SJSA1 (cell line): ENCODE results near the gene TSPAN11. TPM values are rescaled to one million over a fixed set of nuclear protein-coding genes. Genes with fewer than 3 reads are reported as not detected.

Experiments used
- DNase-seq, 2 experiments: peaks; one replicate each; pipeline ENCODE4 v3.0.0-alpha.2; 2015 to 2020; ENCODE audit warnings: low spot score in 2 of 2, low read depth in 1 of 2
- H3K27ac ChIP-seq: fragments of 250-450 bp; sonication (Bioruptor Pico); 2 replicates; pipeline ENCODE4 v1.5.1; 2020; ENCODE audit warnings: mild to moderate bottlenecking, moderate library complexity
- H3K27me3 ChIP-seq: fragments of 250-450 bp; sonication (Bioruptor Pico); replicated peaks from 2 replicates; pipeline ENCODE4 v1.5.1; 2020; ENCODE audit warnings: mild to moderate bottlenecking, moderate library complexity
- H3K36me3 ChIP-seq: fragments of 250-450 bp; sonication (Bioruptor Pico); 2 replicates; pipeline ENCODE4 v1.5.1; 2020; ENCODE audit warnings: mild to moderate bottlenecking
- H3K4me1 ChIP-seq: fragments of 250-450 bp; sonication (Bioruptor Pico); replicated peaks from 2 replicates; pipeline ENCODE4 v1.6.1; 2021; ENCODE audit warnings: mild to moderate bottlenecking
- H3K4me3 ChIP-seq: fragments of 250-450 bp; sonication (Bioruptor Pico); 2 replicates; pipeline ENCODE4 v1.5.1; 2020; ENCODE audit warnings: mild to moderate bottlenecking
- H3K9me3 ChIP-seq: fragments of 250-450 bp; sonication (Bioruptor Pico); replicated peaks from 2 replicates; pipeline ENCODE4 v1.5.1; 2020; ENCODE audit warnings: mild to moderate bottlenecking
- total RNA-seq: library from RNA; depleted of rRNA; stranded (reverse); fragments of >200 nt; shearing (Covaris generic); gene quantifications from 2 replicates; pipeline ENCODE4 v1.2.3, GENCODE V29; 2014

TSPAN11 gene
- total RNA-seq, 1 experiment from 2014 or later: 2.7 TPM

- H3K4me3 ChIP-seq: no peak overlapping the region
- H3K27me3 ChIP-seq: no peaks in the 10 kb centered on the region
- peaks cover 78% of the 10 kb centered on the region for H3K4me1 ChIP-seq
- 0 out of 2 replicates have a peak overlapping the region, but pooled peaks have one; percentile 16 for H3K27ac ChIP-seq
- H3K36me3 ChIP-seq: no peaks in the 10 kb centered on the region
- no peaks in the 10 kb centered on the region for H3K9me3 ChIP-seq
- peak; percentile 74 to 81 for DNase-seq
These were observed 74.2 kb downstream of the TSPAN11 start for GRCh38 chr12:31000751-31001150.

DNA sequence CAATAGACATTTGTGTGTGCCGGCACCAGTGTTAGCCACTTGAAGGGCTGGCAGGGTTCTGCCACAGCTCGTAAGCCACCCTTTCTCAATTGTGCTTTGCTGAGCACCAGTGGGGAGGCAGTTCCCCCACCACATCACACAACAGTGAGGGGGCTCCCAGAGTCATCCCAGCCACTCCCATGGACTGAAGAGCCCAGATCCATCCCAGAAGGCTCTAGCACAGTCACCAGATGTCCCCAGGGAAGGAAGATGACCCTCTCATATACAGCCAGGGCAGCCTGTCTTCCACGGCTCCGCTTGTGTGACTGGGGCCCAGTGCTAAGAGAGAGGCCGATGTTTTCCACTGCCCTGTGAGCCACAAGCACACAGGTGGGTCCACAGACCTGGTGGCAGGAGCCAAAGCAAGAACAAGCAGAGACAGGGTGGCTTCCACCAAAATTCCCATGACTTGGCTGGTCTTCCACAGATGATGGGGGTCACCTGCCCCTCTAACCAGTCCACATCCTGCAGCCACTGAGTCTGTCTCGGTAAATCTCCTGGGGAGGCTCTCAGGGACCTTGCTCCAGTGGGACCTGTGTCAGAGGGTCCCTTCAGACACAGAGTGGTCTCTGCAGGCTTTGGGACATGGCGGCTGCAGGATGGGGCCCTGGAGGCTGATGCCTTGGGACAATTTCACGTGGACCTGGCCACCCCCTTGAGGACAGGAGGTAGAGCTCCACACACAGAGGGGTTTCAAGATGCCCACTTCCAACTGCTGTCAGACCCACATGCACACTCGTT lies 75.2 kb downstream of the TSPAN11 start:
- DNase-seq: no peak
- Histone ChIP-seq H3K4me3 (no peak overlapping the region), H3K9me3 (no peaks in the 10 kb centered on the region), H3K4me1 (peaks cover 78% of the 10 kb centered on the region), H3K27me3 (no peaks in the 10 kb centered on the region), H3K27ac (no peak overlapping the region), H3K36me3 (no peaks in the 10 kb centered on the region)

DNA sequence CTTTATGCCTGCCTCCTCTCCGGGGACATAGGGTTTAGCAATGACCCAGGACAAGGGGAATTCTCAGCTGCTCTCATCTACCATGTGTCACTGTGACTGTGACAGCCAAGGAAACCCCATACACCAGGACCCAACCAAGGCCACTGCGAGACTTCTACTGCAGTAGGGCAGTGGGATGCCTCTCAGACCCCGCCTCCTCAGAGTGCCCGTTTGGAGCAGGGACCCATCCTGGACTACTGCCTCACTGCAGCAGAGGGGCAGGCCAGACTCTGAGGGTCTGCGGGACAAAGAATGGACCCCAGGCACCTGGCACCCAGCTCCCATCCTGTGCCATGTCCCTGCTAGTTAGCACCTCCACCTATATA lies 75.8 kb downstream of the TSPAN11 start:
- Histone ChIP-seq H3K4me3 (no peak overlapping the region), H3K4me1 (peaks cover 77% of the 10 kb centered on the region), H3K9me3 (no peaks in the 10 kb centered on the region), H3K27ac (no peak overlapping the region), H3K27me3 (no peaks in the 10 kb centered on the region), H3K36me3 (no peaks in the 10 kb centered on the region)
- DNase-seq: no peak

GRCh38 chr12:31002999-31003398 lies 76.5 kb downstream of the TSPAN11 start:
- peak overlapping the region; percentile 19 for H3K27ac ChIP-seq
- DNase-seq: peak in 1 of 2 experiments; percentile 53
- no peaks in the 10 kb centered on the region for H3K9me3 ChIP-seq
- no peaks in the 10 kb centered on the region for H3K27me3 ChIP-seq
- H3K4me1 ChIP-seq: peaks cover 77% of the 10 kb centered on the region
- no peak overlapping the region for H3K4me3 ChIP-seq
- H3K36me3 ChIP-seq: no peaks in the 10 kb centered on the region

GRCh38 chr12:31003861-31004640 lies 77.5 kb downstream of the TSPAN11 start:
- Histone ChIP-seq H3K27me3 (no peaks in the 10 kb centered on the region), H3K4me1 (peaks cover 77% of the 10 kb centered on the region)

DNA sequence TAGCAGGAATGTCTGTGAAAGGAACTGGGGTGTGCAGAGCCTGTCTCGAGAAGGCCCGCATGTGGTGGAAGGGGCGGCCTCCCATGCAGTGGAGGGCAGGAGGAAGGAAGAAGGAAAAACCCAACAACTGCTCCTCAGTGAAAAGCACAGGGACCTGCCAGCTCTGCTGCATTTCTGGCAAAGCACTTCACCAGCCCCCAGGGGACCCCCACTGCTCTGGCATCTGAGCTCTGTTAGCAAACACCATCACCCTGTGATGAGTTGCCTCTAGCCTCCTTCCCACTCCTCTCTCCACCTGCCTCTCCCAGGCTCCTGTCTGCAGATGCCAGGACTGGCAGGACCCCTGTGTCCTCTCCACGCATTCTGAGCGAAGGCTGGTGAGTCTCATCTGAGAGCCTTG lies 78.1 kb downstream of the TSPAN11 start:
- no peaks in the 10 kb centered on the region for H3K36me3 ChIP-seq
- no peak for DNase-seq
- H3K27ac ChIP-seq: no peak overlapping the region
- no peak overlapping the region for H3K4me3 ChIP-seq
- H3K4me1 ChIP-seq: peaks cover 73% of the 10 kb centered on the region
- H3K27me3 ChIP-seq: no peaks in the 10 kb centered on the region
- H3K9me3 ChIP-seq: no peaks in the 10 kb centered on the region

More at GRCh38 chr12:31003861-31004640, 77.5 kb downstream of the TSPAN11 start:
- no peaks in the 10 kb centered on the region for H3K9me3 ChIP-seq
- DNase-seq: peak in 1 of 2 experiments; percentile 23
- H3K4me3 ChIP-seq: no peak overlapping the region
- H3K36me3 ChIP-seq: no peaks in the 10 kb centered on the region
- no peak overlapping the region for H3K27ac ChIP-seq

DNA sequence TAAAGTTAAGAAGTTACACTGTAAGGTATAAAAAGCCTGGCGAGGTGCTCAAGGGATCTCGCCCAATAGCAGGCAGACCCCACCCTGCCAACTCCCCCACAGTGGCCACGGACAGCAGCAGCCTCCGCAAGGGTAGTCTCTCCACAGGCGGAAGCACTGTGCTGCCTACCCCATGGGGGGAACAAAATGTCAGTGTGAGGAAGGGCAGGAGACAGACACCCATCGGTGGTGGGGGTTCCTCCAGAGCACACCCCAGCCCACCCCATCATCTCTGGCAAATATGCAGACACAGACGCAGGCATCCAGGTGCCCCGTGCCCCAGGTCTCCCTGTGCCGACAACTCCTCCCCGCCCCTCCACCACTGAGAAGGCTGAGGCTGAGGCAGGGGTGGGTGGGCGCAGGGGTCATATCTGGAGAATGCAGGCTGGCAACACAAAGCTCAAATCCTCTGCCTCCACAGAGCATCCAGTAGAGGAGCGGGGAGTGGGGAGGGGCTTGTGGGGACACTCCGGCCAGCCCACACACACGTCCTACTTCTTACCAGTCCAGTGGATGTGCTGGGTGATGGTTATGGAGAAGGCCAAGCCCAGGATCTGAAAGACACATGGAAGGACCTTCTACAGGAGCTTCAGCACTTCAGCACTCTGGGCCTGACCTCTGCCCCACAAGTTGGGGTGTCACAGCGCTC lies 78.9 kb downstream of the TSPAN11 start:
- DNase-seq: no peak
- no peaks in the 10 kb centered on the region for H3K36me3 ChIP-seq
- H3K9me3 ChIP-seq: no peaks in the 10 kb centered on the region
- H3K4me1 ChIP-seq: peaks cover 66% of the 10 kb centered on the region
- no peak overlapping the region for H3K4me3 ChIP-seq
- peak overlapping the region; percentile 90 for H3K27ac ChIP-seq
- no peaks in the 10 kb centered on the region for H3K27me3 ChIP-seq

DNA sequence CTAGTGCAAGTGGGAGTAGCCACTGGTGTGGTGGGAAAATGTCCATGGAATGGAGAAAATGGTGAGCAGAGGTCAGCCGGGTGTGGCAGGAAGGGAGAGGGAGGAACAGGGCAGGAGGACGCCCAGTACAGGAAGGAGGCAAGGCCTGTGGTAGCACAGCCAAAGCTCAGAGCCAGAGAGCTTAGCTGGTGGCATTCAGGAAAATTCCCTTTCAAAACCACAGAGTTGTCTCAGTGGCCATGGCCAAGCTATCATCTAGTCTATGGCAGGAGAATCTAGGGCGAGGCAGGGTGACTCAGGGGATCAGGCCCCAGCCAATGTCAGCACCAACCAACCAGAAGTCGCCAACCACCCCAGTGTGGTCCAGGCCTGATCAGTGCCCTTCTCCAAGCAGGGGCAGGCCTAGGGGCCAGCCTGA lies 79.4 kb downstream of the TSPAN11 start:
- H3K4me3 ChIP-seq: no peak overlapping the region
- peak overlapping the region; percentile 90 for H3K27ac ChIP-seq
- H3K36me3 ChIP-seq: no peaks in the 10 kb centered on the region
- peak; percentile 86 to 94 for DNase-seq
- peaks cover 61% of the 10 kb centered on the region for H3K4me1 ChIP-seq
- no peaks in the 10 kb centered on the region for H3K27me3 ChIP-seq
- no peaks in the 10 kb centered on the region for H3K9me3 ChIP-seq

GRCh38 chr12:31006416-31007152 lies 80.0 kb downstream of the TSPAN11 start:
- Histone ChIP-seq H3K4me3 (no peak overlapping the region), H3K9me3 (no peaks in the 10 kb centered on the region), H3K27ac (peak overlapping the region; percentile 90), H3K4me1 (peaks cover 54% of the 10 kb centered on the region), H3K36me3 (no peaks in the 10 kb centered on the region), H3K27me3 (no peaks in the 10 kb centered on the region)
- DNase-seq: no peak

GRCh38 chr12:31007153-31007495 lies 80.6 kb downstream of the TSPAN11 start:
- no peak overlapping the region for H3K27ac ChIP-seq
- no peaks in the 10 kb centered on the region for H3K27me3 ChIP-seq
- no peak for DNase-seq
- peaks cover 49% of the 10 kb centered on the region for H3K4me1 ChIP-seq
- no peak overlapping the region for H3K4me3 ChIP-seq
- no peaks in the 10 kb centered on the region for H3K36me3 ChIP-seq
- no peaks in the 10 kb centered on the region for H3K9me3 ChIP-seq

DNA sequence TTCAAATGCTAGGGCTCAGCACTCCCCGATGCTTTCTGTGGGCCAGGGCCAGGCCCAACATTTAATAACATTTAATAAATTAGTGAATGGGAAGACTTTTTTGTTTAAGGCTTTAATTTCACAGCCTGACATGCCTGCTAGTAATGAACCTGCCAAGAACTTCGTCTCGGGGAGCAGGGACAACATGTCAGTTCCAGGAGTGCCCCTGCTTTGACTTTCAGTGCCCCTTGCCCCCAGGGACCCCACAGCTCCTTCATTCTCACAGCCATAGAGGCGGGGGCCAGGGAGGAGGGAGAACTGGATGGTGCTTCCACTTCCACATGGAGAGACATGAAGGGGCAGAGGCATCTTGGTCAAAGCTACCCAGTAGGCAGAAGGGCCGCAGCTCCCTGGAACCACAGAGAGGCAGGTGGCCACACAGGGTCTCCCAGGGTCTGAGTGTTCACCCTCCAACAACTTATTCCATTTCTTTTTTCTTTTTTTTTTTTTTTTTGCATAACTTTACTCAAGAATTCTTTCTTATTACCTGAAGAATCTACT lies 81.2 kb downstream of the TSPAN11 start:
- H3K4me3 ChIP-seq: no peak overlapping the region
- DNase-seq: no peak
- H3K4me1 ChIP-seq: peaks cover 43% of the 10 kb centered on the region
- H3K27ac ChIP-seq: no peak overlapping the region
- H3K36me3 ChIP-seq: no peaks in the 10 kb centered on the region
- H3K9me3 ChIP-seq: no peaks in the 10 kb centered on the region
- no peaks in the 10 kb centered on the region for H3K27me3 ChIP-seq

GRCh38 chr12:31008241-31008761 lies 81.8 kb downstream of the TSPAN11 start:
- Histone ChIP-seq H3K9me3 (no peaks in the 10 kb centered on the region), H3K36me3 (no peaks in the 10 kb centered on the region), H3K27ac (no peak overlapping the region), H3K4me1 (peaks cover 37% of the 10 kb centered on the region), H3K27me3 (no peaks in the 10 kb centered on the region), H3K4me3 (no peak overlapping the region)
- no peak for DNase-seq
